Endothelial cell of umbilical vein (primary cell): ENCODE data around the gene CTNS. TPM values are rescaled to one million over a fixed set of nuclear protein-coding genes. Genes with fewer than 3 reads are reported as not detected.

Experiments used
- BruUV-seq: library from RNA; stranded (reverse); fragments of 400-500 nt; replicated peaks from 2 replicates; lab custom pipeline; 2021; lab: Mats Ljungman, UMichigan
- CTCF ChIA-PET: fragments of 300-600, 350-600 bp; sonication (Branson Sonifier 250); formaldehyde crosslinking; loops from one replicate; lab custom pipeline; 2021; ENCODE audit warnings: antibody characterized with exemption, inconsistent platforms; lab: Charles Lee
- POLR2A ChIA-PET: fragments of 300-600, 350-600 bp; sonication (Branson Sonifier 250); formaldehyde crosslinking; loops from one replicate; lab custom pipeline; 2021; ENCODE audit warnings: antibody characterized with exemption, inconsistent platforms; lab: Charles Lee
- DNase-seq: peaks from one replicate; pipeline ENCODE4 v3.0.0-alpha.2; 2011; ENCODE audit warnings: low read depth, low spot score
- FAIRE-seq: peaks from 2 replicates; lab custom pipeline; 2011; peaks lifted over from hg19 to GRCh38; lab: Jason Lieb, UNC
- H2AFZ ChIP-seq: 2 replicates; pipeline ENCODE4 v1.6.0; 2012; ENCODE audit warnings: low read depth, low read length, control low read depth, inconsistent platforms
- H3K27ac ChIP-seq: 2 replicates; pipeline ENCODE4 v1.5.1; 2011; ENCODE audit warnings: low read depth, mild to moderate bottlenecking, control low read depth, low read length, moderate library complexity; ENCODE audit not compliant: insufficient read depth
- H3K27me3 ChIP-seq, 2 experiments: 2 replicates each; pipeline versions ENCODE4 v1.6.0 to v1.6.1; 2011; ENCODE audit warnings: low read length in 2 of 2, mixed read lengths in 1 of 2; ENCODE audit not compliant: control insufficient read depth in 2 of 2, insufficient read depth in 2 of 2
- H3K36me3 ChIP-seq, 2 experiments: 2 replicates in 1 of 2; 3 replicates in 1 of 2; pipeline ENCODE4 v1.5.1; 2011; ENCODE audit warnings: low read length in 2 of 2, mild to moderate bottlenecking in 1 of 2, moderate library complexity in 1 of 2; ENCODE audit not compliant: control insufficient read depth in 2 of 2, insufficient read depth in 2 of 2; ENCODE audit errors: extremely low read depth in 1 of 2
- H3K4me1 ChIP-seq: 3 replicates; pipeline ENCODE4 v1.5.1; 2011; ENCODE audit warnings: mild to moderate bottlenecking, low read length; ENCODE audit not compliant: control insufficient read depth, insufficient read depth; ENCODE audit errors: extremely low read depth
- H3K4me2 ChIP-seq: 2 replicates; pipeline ENCODE4 v1.6.1; 2011; ENCODE audit warnings: low read length, control low read depth, mixed read lengths; ENCODE audit not compliant: insufficient read depth
- H3K4me3 ChIP-seq, 3 experiments: fragments of 200-600 bp in 1 of 3; sonication (generic), shearing (Covaris generic) in 1 of 3; replicated peaks in 1 of 3; 2 replicates each; pipeline ENCODE4 v1.5.1; 2011 to 2016; ENCODE audit warnings: control low read depth in 3 of 3, low read length in 3 of 3, mild to moderate bottlenecking in 2 of 3, inconsistent platforms in 1 of 3, low read depth in 1 of 3, moderate library complexity in 1 of 3; ENCODE audit not compliant: insufficient read depth in 1 of 3
- H3K79me2 ChIP-seq: 2 replicates; pipeline ENCODE4 v1.6.0; 2012; ENCODE audit warnings: low read length, inconsistent platforms; ENCODE audit not compliant: control insufficient read depth, insufficient read depth
- H3K9ac ChIP-seq: replicated peaks from 2 replicates; pipeline ENCODE3; 2011; ENCODE audit warnings: low read length, control low read depth; ENCODE audit not compliant: insufficient read depth; ENCODE audit errors: extremely low read depth
- H3K9me1 ChIP-seq: replicated peaks from 3 replicates; pipeline ENCODE4 v1.6.0; 2011; ENCODE audit warnings: mild to moderate bottlenecking, low read length; ENCODE audit not compliant: control insufficient read depth, insufficient read depth; ENCODE audit errors: extremely low read depth
- H3K9me3 ChIP-seq: replicated peaks from 2 replicates; pipeline ENCODE4 v1.5.1; 2012; ENCODE audit warnings: low read length, inconsistent platforms; ENCODE audit not compliant: control insufficient read depth, insufficient read depth
- H4K20me1 ChIP-seq: replicated peaks from 2 replicates; pipeline ENCODE3; 2011; ENCODE audit warnings: mild to moderate bottlenecking, low read length; ENCODE audit not compliant: control insufficient read depth, insufficient read depth; ENCODE audit errors: extremely low read depth
- CTCF ChIP-seq, 2 donors: IDR thresholded peaks; 1 replicate in 1 of 2; 2 replicates in 1 of 2; pipeline ENCODE4 v1.5.1; 2011; ENCODE audit warnings: low read length in 2 of 2, mild to moderate bottlenecking in 2 of 2, moderate library complexity in 2 of 2, control low read depth in 1 of 2, inconsistent platforms in 1 of 2, low read depth in 1 of 2; ENCODE audit not compliant: insufficient read depth in 1 of 2; ENCODE audit errors: extremely low read depth in 1 of 2
- EZH2 ChIP-seq: IDR thresholded peaks from 2 replicates; pipeline ENCODE4 v1.6.1; 2012; ENCODE audit warnings: borderline replicate concordance, low read depth, mild to moderate bottlenecking, moderate library complexity, low read length, inconsistent platforms; ENCODE audit not compliant: severe bottlenecking
- FOS ChIP-seq: IDR thresholded peaks from 2 replicates; pipeline ENCODE4 v1.6.1; 2011; ENCODE audit warnings: mild to moderate bottlenecking, low read length, moderate library complexity, borderline replicate concordance; ENCODE audit not compliant: insufficient read depth
- GATA2 ChIP-seq: IDR thresholded peaks from 2 replicates; pipeline ENCODE4 v1.7.0; 2011; ENCODE audit warnings: low read depth, mild to moderate bottlenecking, moderate library complexity, mixed read lengths, low read length; ENCODE audit not compliant: insufficient read length, insufficient read depth
- JUN ChIP-seq: IDR thresholded peaks from 2 replicates; pipeline ENCODE4 v1.6.1; 2011; ENCODE audit warnings: borderline replicate concordance, low read depth; ENCODE audit not compliant: insufficient read length, insufficient read depth
- MAX ChIP-seq: IDR thresholded peaks from 2 replicates; pipeline ENCODE4 v1.6.1; 2011; ENCODE audit not compliant: insufficient read depth, insufficient read length
- MYC ChIP-seq: IDR thresholded peaks from one replicate; pipeline ENCODE4 v1.6.1; 2011; ENCODE audit warnings: mild to moderate bottlenecking, low read depth, low read length
- POLR2A ChIP-seq: IDR thresholded peaks from 2 replicates; pipeline ENCODE4 v1.6.1; 2012; ENCODE audit warnings: low read depth, mild to moderate bottlenecking, control low read depth, low read length
- POLR2AphosphoS5 ChIP-seq: IDR thresholded peaks from 2 replicates; pipeline ENCODE4 v1.6.1; 2012; ENCODE audit warnings: low read depth, mild to moderate bottlenecking, control low read depth, low read length, moderate library complexity; ENCODE audit not compliant: insufficient read depth
- dilution Hi-C: fragments of 300-500 bp; cut with MboI; formaldehyde crosslinking; loops from one replicate; pipeline ENCODE4 v1.15.0; 2019; ENCODE audit warnings: low sequenced_read_pairs; ENCODE audit not compliant: extremely low pct_ligation_motif_present
- intact Hi-C: fragments of 100-400 bp; cut with micrococcal nuclease; formaldehyde crosslinking; loops from one replicate; pipeline ENCODE4 v1.10.0; 2022
- polyA plus RNA-seq, 4 experiments: library from polyadenylated mRNA; depleted of rRNA in 3 of 4; stranded (reverse) in 3 of 4; unstranded in 1 of 4; fragments of >200 nt; gene quantifications; 2 replicates each; pipeline versions ENCODE4 v1.2.1 to v1.2.3, GENCODE V29; 2011 to 2012; ENCODE audit warnings: missing spikeins in 1 of 4
- total RNA-seq: library from RNA; stranded (reverse); gene quantifications from 2 replicates; pipeline ENCODE4 v1.2.3, GENCODE V29; 2021

Gene CTNS
- total and polyA plus RNA-seq, 2 donors (not counting 3 experiments of a cell fraction or from before 2014, with no cell fraction given): 17.9 to 25.9 TPM

GRCh38 chr17:3632287-3632686 is 4.3 kb upstream of the CTNS start:
- Histone ChIP-seq H3K27ac (no peak overlapping the region), H3K9me1 (no peaks in the 10 kb centered on the region), H3K4me3 (no peak overlapping the region), H3K4me1 (peaks cover 6% of the 10 kb centered on the region), H3K9me3 (no peaks in the 10 kb centered on the region), H3K36me3 (peaks cover 0 to 9% of the 10 kb centered on the region in 2 experiments), H4K20me1 (no peaks in the 10 kb centered on the region), H2AFZ (no peak overlapping the region), H3K4me2 (no peak overlapping the region), H3K9ac (no peak overlapping the region), H3K27me3 (no peaks in the 10 kb centered on the region), H3K79me2 (peaks cover 17% of the 10 kb centered on the region)
- TF ChIP-seq GATA2 (no peak), EZH2 (no peak), POLR2AphosphoS5 (no peak), FOS (no peak), JUN (no peak), MAX (no peak), MYC (no peak), CTCF (IDR thresholded peaks at IDR 0.05; ENCODE audit: extremely low read depth in 1 of 2, insufficient read depth in 1 of 2, low read depth in 1 of 2, low read length in 2 of 2) (no peak), POLR2A (no peak)
- DNase-seq (no peak), FAIRE-seq (no peak)
- ChIA-PET POLR2A (no interaction called here), CTCF (no interaction called here)
- dilution Hi-C loops: no loop called here
- intact Hi-C loops: no loop called here
- BruUV-seq: no TSS peak
